Natural killer cell (primary cell): ENCODE measurements around the gene TSN. TPM values are rescaled to one million over a fixed set of nuclear protein-coding genes. Genes with fewer than 3 reads are reported as not detected.

Experiments used
- ATAC-seq, 3 donors: fragments of 150-1000 bp in 2 of 3; fragments of 200-7000 bp in 1 of 3; cut with Tn5 transposase; 1 replicate in 1 of 3; 2 replicates in 2 of 3; pipeline ENCODE4 v1.10.0; 2021; ENCODE audit warnings: mild to moderate bottlenecking in 2 of 3, moderate library complexity in 2 of 3
- DNase-seq, 2 donors: peaks; one replicate each; pipeline versions ENCODE4 v3.0.0 to v3.0.0-alpha.2; 2013 to 2021; ENCODE audit warnings: mixed read lengths in 1 of 2
- H3K27ac ChIP-seq: one replicate; pipeline ENCODE4 v1.5.1; 2013; ENCODE audit warnings: mild to moderate bottlenecking, low read length
- H3K27me3 ChIP-seq: one replicate; pipeline ENCODE4 v1.6.1; 2013; ENCODE audit warnings: low read length; ENCODE audit not compliant: control insufficient read depth, insufficient read depth
- H3K36me3 ChIP-seq: one replicate; pipeline ENCODE4 v1.6.1; 2013; ENCODE audit warnings: low read length; ENCODE audit not compliant: control insufficient read depth, insufficient read depth
- H3K4me1 ChIP-seq: one replicate; pipeline ENCODE4 v1.6.1; 2013; ENCODE audit warnings: low read length; ENCODE audit not compliant: control insufficient read depth, insufficient read depth
- H3K4me3 ChIP-seq: one replicate; pipeline ENCODE4 v1.5.1; 2013; ENCODE audit warnings: low read length
- H3K9me3 ChIP-seq: one replicate; pipeline ENCODE4 v1.6.1; 2013; ENCODE audit warnings: low read length; ENCODE audit not compliant: control insufficient read depth, insufficient read depth
- H3K27ac Mint-ChIP-seq, 2 donors: one replicate each; pipeline ENCODE4 v1.8.0; 2022; ENCODE audit warnings: mild to moderate bottlenecking in 2 of 2, mixed read lengths in 2 of 2, moderate library complexity in 1 of 2
- H3K27me3 Mint-ChIP-seq, 2 donors: one replicate each; pipeline ENCODE4 v1.8.0; 2022; ENCODE audit warnings: low read depth in 2 of 2, mixed read lengths in 2 of 2
- H3K36me3 Mint-ChIP-seq: one replicate; pipeline ENCODE4 v1.8.0; 2022; ENCODE audit warnings: mixed read lengths
- H3K4me1 Mint-ChIP-seq, 2 donors: one replicate each; pipeline ENCODE4 v1.8.0; 2022; ENCODE audit warnings: mixed read lengths in 2 of 2
- H3K4me3 Mint-ChIP-seq: one replicate; pipeline ENCODE4 v1.8.0; 2022; ENCODE audit warnings: mild to moderate bottlenecking, moderate library complexity, mixed read lengths
- H3K9me3 Mint-ChIP-seq, 2 donors: one replicate each; pipeline ENCODE4 v1.8.0; 2022; ENCODE audit warnings: mixed read lengths in 2 of 2
- CTCF ChIP-seq: fragments of 200-600 bp; IDR thresholded peaks from one replicate; pipeline ENCODE4 v1.8.0; 2022; ENCODE audit warnings: antibody characterized with exemption
- WGBS: methylation state at CpG from one replicate; pipeline ENCODE4 v1.1.7; 2013; ENCODE audit warnings: missing lambda C conversion rate; ENCODE audit not compliant: insufficient coverage; 5-methylcytosine and 5-hydroxymethylcytosine counted together
- intact Hi-C: fragments of 100-400 bp; cut with micrococcal nuclease; formaldehyde crosslinking; loops from one replicate; pipeline ENCODE4 v1.14.2; 2022
- total RNA-seq, 4 donors: library from RNA; stranded (reverse); fragments of 120-200 nt in 1 of 4; gene quantifications; one replicate each; pipeline versions ENCODE4 v1.2.3 to v1.2.4, GENCODE V29; 2013 to 2022

The TSN gene
- total RNA-seq, 3 donors from 2014 or later (not counting 1 experiment from before 2014, with no cell fraction given): 54.7 to 66.9 (median 62.5) TPM

- intact Hi-C loops: no loop called here
- Mint-ChIP-seq H3K27me3 (peaks cover 4 to 5% of the 10 kb centered on the region in 2 donors), H3K9me3 (no peaks in the 10 kb centered on the region), H3K27ac (no peak overlapping the region), H3K4me3 (no peak overlapping the region), H3K36me3 (no peaks in the 10 kb centered on the region), H3K4me1 (no peaks in the 10 kb centered on the region)
- DNase-seq (no peak), ATAC-seq (no peak)
- 86% methylated on average over 7 of the region's 7 CpGs for WGBS
- Histone ChIP-seq H3K36me3 (no peaks in the 10 kb centered on the region), H3K27me3 (no peaks in the 10 kb centered on the region), H3K27ac (no peak overlapping the region), H3K4me3 (no peak overlapping the region), H3K4me1 (no peaks in the 10 kb centered on the region), H3K9me3 (no peaks in the 10 kb centered on the region)
- no peak for TF ChIP-seq CTCF
Measured at GRCh38 chr2:121778741-121779487, 23.5 kb downstream of the TSN start.

GRCh38 chr2:121783180-121783579, 27.7 kb downstream of the TSN start:
- no peaks in the 10 kb centered on the region for H3K9me3 Mint-ChIP-seq
- no peaks in the 10 kb centered on the region for H3K9me3 ChIP-seq
- no peaks in the 10 kb centered on the region for H3K4me1 Mint-ChIP-seq
- no peak overlapping the region for H3K27ac ChIP-seq
- no peak overlapping the region for H3K27ac Mint-ChIP-seq
- ATAC-seq (no peak), DNase-seq (no peak)
- H3K36me3 Mint-ChIP-seq: no peaks in the 10 kb centered on the region
- no peak overlapping the region for H3K4me3 ChIP-seq
- H3K27me3 Mint-ChIP-seq: peaks cover 5 to 6% of the 10 kb centered on the region in 2 donors
- no peak overlapping the region for H3K4me3 Mint-ChIP-seq
- intact Hi-C loops: no loop called here
- WGBS: 75% methylated on average over 2 of the region's 2 CpGs
- TF ChIP-seq CTCF: no peak
- no peaks in the 10 kb centered on the region for H3K27me3 ChIP-seq
- H3K36me3 ChIP-seq: no peaks in the 10 kb centered on the region
- no peaks in the 10 kb centered on the region for H3K4me1 ChIP-seq

GRCh38 chr2:121788685-121789084, 33.2 kb downstream of the TSN start:
- intact Hi-C loops: no loop called here

More at GRCh38 chr2:121788685-121789084, 33.2 kb downstream of the TSN start:
- Histone ChIP-seq H3K4me3 (no peak overlapping the region), H3K36me3 (no peaks in the 10 kb centered on the region), H3K4me1 (no peaks in the 10 kb centered on the region), H3K27ac (no peak overlapping the region), H3K27me3 (no peaks in the 10 kb centered on the region), H3K9me3 (no peaks in the 10 kb centered on the region)
- TF ChIP-seq CTCF: no peak
- H3K27me3 Mint-ChIP-seq: peaks cover 14 to 28% of the 10 kb centered on the region in 2 donors
- ATAC-seq (no peak), DNase-seq (no peak)
- no peaks in the 10 kb centered on the region for H3K4me1 Mint-ChIP-seq
- H3K36me3 Mint-ChIP-seq: no peaks in the 10 kb centered on the region
- WGBS: 100% methylated on average over 1 of the region's 1 CpG
- no peak overlapping the region for H3K4me3 Mint-ChIP-seq
- H3K9me3 Mint-ChIP-seq: no peaks in the 10 kb centered on the region
- no peak overlapping the region for H3K27ac Mint-ChIP-seq
